Bronchial epithelial cell (primary cell): ENCODE data around the gene DLX5. TPM values are rescaled to one million over a fixed set of nuclear protein-coding genes. Genes with fewer than 3 reads are reported as not detected.

Experiments used
- DNase-seq: peaks from one replicate; pipeline ENCODE4 v3.0.0-alpha.2; 2010; ENCODE audit warnings: low read depth
- FAIRE-seq: peaks from 2 replicates; lab custom pipeline; 2011; peaks lifted over from hg19 to GRCh38; lab: Jason Lieb, UNC
- H3K27me3 ChIP-seq: 2 replicates; pipeline ENCODE4 v1.5.1; 2011; ENCODE audit warnings: low read length; ENCODE audit not compliant: control insufficient read depth, insufficient read depth
- H3K36me3 ChIP-seq: 2 replicates; pipeline ENCODE4 v1.5.1; 2011; ENCODE audit warnings: low read length; ENCODE audit not compliant: control insufficient read depth, insufficient read depth
- H3K4me3 ChIP-seq: 2 replicates; pipeline ENCODE4 v1.5.1; 2011; ENCODE audit warnings: mild to moderate bottlenecking, low read depth, low read length, control low read depth
- CTCF ChIP-seq: IDR thresholded peaks from 2 replicates; pipeline ENCODE4 v1.5.1; 2011; ENCODE audit warnings: mild to moderate bottlenecking, moderate library complexity, low read length, control low read depth, inconsistent platforms; ENCODE audit not compliant: insufficient read depth, severe bottlenecking
- total RNA-seq: library from RNA; depleted of rRNA; stranded (reverse); fragments of >200 nt; gene quantifications from 2 replicates; pipeline ENCODE4 v1.2.1, GENCODE V29; 2014

Gene DLX5
- total RNA-seq, 1 donor from 2014 or later = not detected

GRCh38 chr7:97021747-97022490 lies 2.7 kb downstream of the DLX5 start:
- FAIRE-seq = no peak
- Histone ChIP-seq H3K36me3 (no peaks in the 10 kb centered on the region), H3K4me3 (no peak overlapping the region), H3K27me3 (peaks cover 85% of the 10 kb centered on the region)
- no peak for DNase-seq
- TF ChIP-seq CTCF = no peak

DNA sequence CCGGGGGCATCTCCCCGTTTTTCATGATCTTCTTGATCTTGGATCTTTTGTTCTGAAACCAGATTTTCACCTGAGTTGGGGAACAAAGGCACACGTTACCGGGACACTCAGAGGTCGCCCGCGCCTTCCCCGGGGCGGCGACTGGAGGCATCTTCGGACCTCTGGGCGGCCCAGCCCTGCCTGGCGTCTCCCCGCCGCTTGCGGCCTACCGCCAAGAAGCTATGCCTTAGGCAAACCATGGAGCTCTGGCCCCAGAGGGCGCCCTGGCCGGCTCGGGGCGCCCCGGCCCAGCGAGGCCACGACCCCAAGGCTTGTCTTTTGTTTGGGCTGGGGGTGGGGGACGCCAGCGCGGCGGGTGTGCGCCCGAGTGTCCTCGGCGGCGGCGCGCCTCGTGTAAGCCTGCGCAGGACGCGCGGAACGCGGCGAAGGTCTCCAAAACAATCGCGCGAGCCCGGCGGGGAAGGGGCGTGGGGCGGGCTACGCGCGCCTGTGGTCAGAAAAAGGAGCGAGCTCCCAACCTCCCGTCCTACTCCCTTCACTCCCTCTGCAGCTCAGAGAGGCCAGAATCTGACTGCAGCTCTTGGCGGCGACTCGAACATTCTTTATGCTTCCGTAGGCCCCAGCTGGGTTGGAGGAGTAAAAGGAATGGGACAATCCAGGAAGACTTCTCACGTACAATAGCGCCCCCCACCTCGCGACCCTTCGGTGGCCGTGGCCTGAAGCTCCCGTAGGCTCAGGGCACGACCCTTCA lies 3.5 kb downstream of the DLX5 start:
- DNase-seq = no peak
- FAIRE-seq = no peak
- Histone ChIP-seq H3K27me3 (peaks cover 85% of the 10 kb centered on the region), H3K36me3 (no peaks in the 10 kb centered on the region), H3K4me3 (no peak overlapping the region)
- TF ChIP-seq CTCF = no peak

DNA sequence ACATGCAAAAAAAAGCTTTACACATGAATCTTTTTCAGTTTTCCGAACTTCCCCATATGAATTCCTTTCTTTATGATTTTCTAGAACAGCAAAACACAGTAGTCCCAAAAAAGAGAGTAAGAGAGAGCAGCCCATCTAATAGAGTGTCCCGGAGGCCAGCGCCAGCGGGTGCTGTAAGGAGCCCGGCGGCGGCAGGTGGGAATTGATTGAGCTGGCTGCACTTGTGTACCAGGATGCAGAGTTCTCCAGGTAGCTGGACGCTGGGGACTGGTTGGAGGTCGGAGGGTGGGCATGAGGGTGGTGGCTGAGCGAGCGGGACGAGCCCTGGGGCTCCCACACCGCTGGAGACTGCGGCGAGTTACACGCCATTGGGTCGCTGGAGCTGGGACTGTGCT lies 4.0 kb downstream of the DLX5 start:
- H3K36me3 ChIP-seq = no peaks in the 10 kb centered on the region
- no peak for TF ChIP-seq CTCF
- H3K27me3 ChIP-seq = peaks cover 85% of the 10 kb centered on the region
- H3K4me3 ChIP-seq = no peak overlapping the region
- FAIRE-seq (no peak), DNase-seq (no peak)

GRCh38 chr7:97019710-97020225 lies 4.9 kb downstream of the DLX5 start:
- H3K4me3 ChIP-seq = no peak overlapping the region
- no peak for FAIRE-seq
- peaks cover 83% of the 10 kb centered on the region for H3K27me3 ChIP-seq
- no peak for TF ChIP-seq CTCF
- DNase-seq = no peak
- H3K36me3 ChIP-seq = no peaks in the 10 kb centered on the region

- H3K4me3 ChIP-seq = no peak overlapping the region
- no peak for FAIRE-seq
- H3K36me3 ChIP-seq = no peaks in the 10 kb centered on the region
- TF ChIP-seq CTCF = no peak
- peaks cover 82% of the 10 kb centered on the region for H3K27me3 ChIP-seq
- no peak for DNase-seq
Measured at GRCh38 chr7:97018791-97019531, 5.7 kb downstream of the DLX5 start.
